ENCODE measurements around the gene DSCAM. TPM values are rescaled to one million over a fixed set of nuclear protein-coding genes. Genes with fewer than 3 reads are reported as not detected.

Gene DSCAM
- total RNA-seq, 1 experiment from 2014 or later, result not detected

- CTCF ChIA-PET, result no interaction called here
- intact Hi-C loops (cut with micrococcal nuclease), result no loop called here
- Histone ChIP-seq H4K20me1 (ENCODE audit: insufficient read depth) (no peaks in the 10 kb centered on the region), H3K4me2 (ENCODE audit: low read length) (no peak overlapping the region), H3K4me1 (ENCODE audit: control insufficient read depth in 1 of 2, insufficient read depth in 2 of 2, low read length in 2 of 2) (no peaks in the 10 kb centered on the region), H3K9ac (ENCODE audit: low read length) (no peak overlapping the region), H3K36me3 (ENCODE audit: control insufficient read depth in 1 of 2, insufficient read depth in 2 of 2, low read length in 2 of 2) (no peaks in the 10 kb centered on the region), H3K27ac (ENCODE audit: low read depth, low read length) (no peak overlapping the region), H3K79me2 (ENCODE audit: insufficient read depth, low read length) (no peaks in the 10 kb centered on the region), H2AFZ (ENCODE audit: low read depth, low read length, poor library complexity, severe bottlenecking) (no peak overlapping the region), H3K9me3 (ENCODE audit: control insufficient read depth in 1 of 2, insufficient read depth in 1 of 2, low read depth in 1 of 2, low read length in 2 of 2) (peaks cover 0 to 26% of the 10 kb centered on the region in 2 experiments; a peak in 2 of 4 replicates), H3K9me2 (ENCODE audit: insufficient read depth) (no peaks in the 10 kb centered on the region), H3K4me3 (replicated peaks in 1 of 2; ENCODE audit: low read depth in 1 of 2, low read length in 2 of 2) (no peak overlapping the region), H3K27me3 (ENCODE audit: insufficient read depth, low read length) (no peaks in the 10 kb centered on the region)
- no TSS peak for BruUV-seq (replicated peaks)
- TF ChIP-seq MAX (IDR thresholded peaks at IDR 0.05) (no peak), EZH2phosphoT487 (IDR thresholded peaks at IDR 0.05; ENCODE audit: borderline replicate concordance) (no peak), ZBTB33 (IDR thresholded peaks at IDR 0.05; ENCODE audit: extremely low read depth, insufficient replicate concordance, low read length) (no peak), REST (IDR thresholded peaks at IDR 0.05; ENCODE audit: low read depth) (no peak), EZH2 (IDR thresholded peaks at IDR 0.05) (no peak), SP1 (IDR thresholded peaks at IDR 0.05; ENCODE audit: low read depth) (no peak), TCF7L2 (IDR thresholded peaks at IDR 0.05; ENCODE audit: borderline replicate concordance, extremely low read depth, insufficient read depth, insufficient read length) (no peak), SIN3A (IDR thresholded peaks at IDR 0.05; ENCODE audit: low read depth) (no peak), EGR1 (IDR thresholded peaks at IDR 0.05; ENCODE audit: low read depth) (no peak), JUND (IDR thresholded peaks at IDR 0.05) (no peak), POLR2AphosphoS5 (IDR thresholded peaks at IDR 0.05; ENCODE audit: low read depth, low read length) (no peak), CEBPB (IDR thresholded peaks at IDR 0.05; ENCODE audit: low read depth) (no peak), ELF1 (IDR thresholded peaks at IDR 0.05; ENCODE audit: borderline replicate concordance, low read depth) (no peak), RAD21 (IDR thresholded peaks at IDR 0.05; ENCODE audit: low read depth) (no peak), POLR2A (IDR thresholded peaks at IDR 0.05; ENCODE audit: borderline replicate concordance, extremely low read depth, insufficient read depth, insufficient read length) (no peak), ZFX (IDR thresholded peaks at IDR 0.05) (no peak), YY1 (IDR thresholded peaks at IDR 0.05; ENCODE audit: extremely low read depth, insufficient replicate concordance, low read depth, low read length) (no peak)
- DNase-seq (ENCODE audit: low read depth, low spot score) (no peak), ATAC-seq (no peak)
- POLR2A ChIA-PET, result no interaction called here
- RAD21 ChIA-PET (ENCODE audit: low non-redundant PET in 1 of 2, low total read pairs in 2 of 2, uncharacterized antibody in 2 of 2, unreplicated experiment in 2 of 2), result no interaction called here
Measured at GRCh38 chr21:40074198-40074597, 772.8 kb downstream of the DSCAM start.

All from HCT116 (cell line).